HL-60 (cell line): Measurements from ENCODE around the gene PALM3.

ENCODE experiments used
- DNase-seq, 2 experiments: peaks; one replicate each; pipeline ENCODE4 v3.0.0-alpha.2; 2010 to 2020; ENCODE audit warnings: low read depth in 1 of 2, low spot score in 1 of 2
- H3K27ac ChIP-seq: fragments of 250-450 bp; sonication (Bioruptor Pico); replicated peaks from 2 replicates; pipeline ENCODE4 v1.5.1; 2020; ENCODE audit warnings: mild to moderate bottlenecking, moderate library complexity
- H3K27me3 ChIP-seq: fragments of 250-450 bp; sonication (Bioruptor Pico); 2 replicates; pipeline ENCODE4 v1.5.1; 2021; ENCODE audit warnings: mild to moderate bottlenecking, moderate library complexity; ENCODE audit not compliant: insufficient read depth, poor library complexity, severe bottlenecking
- H3K4me3 ChIP-seq: replicated peaks from 2 replicates; pipeline ENCODE4 v1.5.1; 2011; ENCODE audit warnings: mild to moderate bottlenecking, control low read depth, low read length; ENCODE audit not compliant: insufficient read depth
- CTCF ChIP-seq: IDR thresholded peaks from one replicate; pipeline ENCODE4 v1.5.1; 2011; ENCODE audit warnings: low read length, control low read depth, inconsistent platforms; ENCODE audit not compliant: insufficient read depth
- GABPA ChIP-seq: IDR thresholded peaks from 2 replicates; pipeline ENCODE4 v1.6.1; 2012; ENCODE audit warnings: low read depth
- POLR2AphosphoS5 ChIP-seq: IDR thresholded peaks from 2 replicates; pipeline ENCODE4 v1.6.1; 2012; ENCODE audit warnings: low read depth
- SPI1 ChIP-seq: IDR thresholded peaks from 2 replicates; pipeline ENCODE4 v1.6.1; 2012; ENCODE audit warnings: low read depth, mild to moderate bottlenecking, borderline replicate concordance
- TF ChIP-seq, protein P1 (sequence below): IDR thresholded peaks from 2 replicates; pipeline ENCODE4 v1.6.1; 2012; ENCODE audit warnings: low read depth; ENCODE audit not compliant: insufficient replicate concordance

Gene PALM3

DNA sequence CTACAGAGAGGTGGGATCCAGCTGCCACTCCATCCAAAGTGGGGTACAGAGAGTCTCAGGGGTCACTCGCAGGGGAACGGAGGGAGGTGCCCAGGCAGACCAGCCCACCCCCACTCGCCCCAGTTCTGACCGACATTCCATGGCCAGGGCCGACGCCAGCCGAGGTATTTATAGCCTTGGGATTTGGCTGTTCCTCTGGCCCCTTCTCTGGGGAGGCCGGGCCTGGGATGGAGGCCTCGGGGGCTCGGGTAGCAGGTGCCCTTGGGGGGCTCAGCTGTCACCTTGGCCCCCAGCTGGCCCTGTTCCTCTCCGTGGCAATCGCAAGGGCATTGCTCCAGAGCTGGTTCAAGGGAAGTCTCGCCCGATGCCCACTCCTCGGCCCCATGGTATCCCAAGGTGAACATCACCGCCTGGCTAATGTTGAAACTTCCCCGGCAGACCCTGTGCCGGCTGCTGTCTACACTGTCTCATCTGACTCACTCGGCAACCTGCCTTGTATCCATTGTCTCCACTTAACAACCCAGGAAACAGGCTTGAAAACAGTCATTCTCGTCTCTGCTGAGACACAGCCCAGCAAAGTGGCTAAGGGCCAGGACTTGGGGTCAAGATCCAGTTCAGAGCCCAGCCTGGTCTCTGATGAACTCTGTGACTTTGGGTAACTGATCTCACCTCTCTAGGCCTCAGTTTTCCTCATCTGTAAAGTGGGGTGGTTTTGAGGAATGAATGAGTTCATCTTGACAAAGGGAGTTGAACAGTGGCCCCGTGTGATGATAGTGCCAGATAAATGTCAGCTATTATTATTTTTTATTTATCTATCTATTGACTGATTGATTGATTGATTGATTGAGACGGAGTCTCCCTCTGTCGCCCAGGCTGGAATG lies 45.9 kb upstream of the PALM3 start:
- no peak for DNase-seq
- TF ChIP-seq SPI1 (no peak), GABPA (no peak), CTCF (no peak)
- Histone ChIP-seq H3K4me3 (no peak overlapping the region), H3K27me3 (no peaks in the 10 kb centered on the region), H3K27ac (no peak overlapping the region)

DNA sequence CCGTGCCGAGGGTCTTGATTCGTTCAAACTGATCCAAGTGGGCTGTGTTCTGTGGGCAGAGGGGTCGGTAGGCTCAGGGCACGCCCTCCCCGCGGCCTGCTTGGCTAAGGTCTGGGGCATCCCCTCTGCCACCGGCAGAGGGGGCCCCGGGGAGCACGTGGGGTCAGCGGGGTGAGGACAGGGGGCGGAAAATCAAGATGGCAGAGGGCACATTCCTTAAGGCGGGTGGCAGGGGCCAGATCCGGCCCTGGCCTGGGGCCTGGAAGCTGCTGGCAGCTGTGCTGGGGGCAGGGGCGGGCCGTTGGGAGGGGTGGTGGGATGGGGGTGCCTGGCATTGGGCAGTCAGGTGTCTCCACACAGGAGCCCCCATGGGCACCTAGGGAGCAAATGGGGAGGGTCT lies 45.0 kb upstream of the PALM3 start:
- Histone ChIP-seq H3K4me3 (no peak overlapping the region), H3K27me3 (no peaks in the 10 kb centered on the region), H3K27ac (no peak overlapping the region)
- TF ChIP-seq, protein P1, sequence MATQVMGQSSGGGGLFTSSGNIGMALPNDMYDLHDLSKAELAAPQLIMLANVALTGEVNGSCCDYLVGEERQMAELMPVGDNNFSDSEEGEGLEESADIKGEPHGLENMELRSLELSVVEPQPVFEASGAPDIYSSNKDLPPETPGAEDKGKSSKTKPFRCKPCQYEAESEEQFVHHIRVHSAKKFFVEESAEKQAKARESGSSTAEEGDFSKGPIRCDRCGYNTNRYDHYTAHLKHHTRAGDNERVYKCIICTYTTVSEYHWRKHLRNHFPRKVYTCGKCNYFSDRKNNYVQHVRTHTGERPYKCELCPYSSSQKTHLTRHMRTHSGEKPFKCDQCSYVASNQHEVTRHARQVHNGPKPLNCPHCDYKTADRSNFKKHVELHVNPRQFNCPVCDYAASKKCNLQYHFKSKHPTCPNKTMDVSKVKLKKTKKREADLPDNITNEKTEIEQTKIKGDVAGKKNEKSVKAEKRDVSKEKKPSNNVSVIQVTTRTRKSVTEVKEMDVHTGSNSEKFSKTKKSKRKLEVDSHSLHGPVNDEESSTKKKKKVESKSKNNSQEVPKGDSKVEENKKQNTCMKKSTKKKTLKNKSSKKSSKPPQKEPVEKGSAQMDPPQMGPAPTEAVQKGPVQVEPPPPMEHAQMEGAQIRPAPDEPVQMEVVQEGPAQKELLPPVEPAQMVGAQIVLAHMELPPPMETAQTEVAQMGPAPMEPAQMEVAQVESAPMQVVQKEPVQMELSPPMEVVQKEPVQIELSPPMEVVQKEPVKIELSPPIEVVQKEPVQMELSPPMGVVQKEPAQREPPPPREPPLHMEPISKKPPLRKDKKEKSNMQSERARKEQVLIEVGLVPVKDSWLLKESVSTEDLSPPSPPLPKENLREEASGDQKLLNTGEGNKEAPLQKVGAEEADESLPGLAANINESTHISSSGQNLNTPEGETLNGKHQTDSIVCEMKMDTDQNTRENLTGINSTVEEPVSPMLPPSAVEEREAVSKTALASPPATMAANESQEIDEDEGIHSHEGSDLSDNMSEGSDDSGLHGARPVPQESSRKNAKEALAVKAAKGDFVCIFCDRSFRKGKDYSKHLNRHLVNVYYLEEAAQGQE: no peak
- TF ChIP-seq SPI1: no peak
- no peak for TF ChIP-seq CTCF
- DNase-seq: no peak

GRCh38 chr19:14105680-14106079 lies 43.8 kb upstream of the PALM3 start:
- no peak for DNase-seq
- H3K27me3 ChIP-seq: no peaks in the 10 kb centered on the region
- H3K27ac ChIP-seq: no peak overlapping the region
- no peak for TF ChIP-seq GABPA
- no peak for TF ChIP-seq SPI1
- TF ChIP-seq POLR2AphosphoS5: no peak
- TF ChIP-seq, protein P1: no peak
- TF ChIP-seq CTCF: no peak
- H3K4me3 ChIP-seq: no peak overlapping the region

GRCh38 chr19:14103310-14103709 lies 41.4 kb upstream of the PALM3 start:
- H3K4me3 ChIP-seq: no peak overlapping the region
- TF ChIP-seq GABPA (no peak), SPI1 (no peak), POLR2AphosphoS5 (no peak), CTCF (no peak)
- TF ChIP-seq, protein P1: no peak
- H3K27me3 ChIP-seq: no peaks in the 10 kb centered on the region
- H3K27ac ChIP-seq: no peak overlapping the region
- DNase-seq: no peak
